GM23338 (cell line): ENCODE data around the gene CAMTA1. TPM values are rescaled to one million over a fixed set of nuclear protein-coding genes. Genes with fewer than 3 reads are reported as not detected.

Experiments used
- ATAC-seq: fragments of 200-7000 bp; cut with Tn5 transposase; 3 replicates; pipeline ENCODE4 v1.9.1; 2020
- DNase-seq: peaks from one replicate; pipeline ENCODE4 v3.0.0-alpha.2; 2015; ENCODE audit warnings: low spot score
- H2AFZ ChIP-seq: fragments of 200-600 bp; sonication (generic); 2 replicates; pipeline ENCODE4 v1.8.0; 2016; ENCODE audit warnings: antibody characterized with exemption, mild to moderate bottlenecking, moderate library complexity
- H3F3A ChIP-seq: fragments of 200-600 bp; sonication (generic); replicated peaks from 2 replicates; pipeline ENCODE4 v1.8.0; 2017; ENCODE audit warnings: antibody characterized with exemption, mixed run types, low read depth
- H3K27ac ChIP-seq: fragments of 200-600 bp; sonication (generic); 2 replicates; pipeline ENCODE4 v1.6.1; 2016; ENCODE audit warnings: low read depth
- H3K27me3 ChIP-seq: fragments of 200-600 bp; sonication (generic); 2 replicates; pipeline ENCODE4 v1.8.0; 2016; ENCODE audit warnings: mild to moderate bottlenecking, mixed run types, moderate library complexity; ENCODE audit not compliant: insufficient read depth
- H3K36me3 ChIP-seq: fragments of 200-600 bp; sonication (generic); 2 replicates; pipeline ENCODE4 v1.8.0; 2016; ENCODE audit warnings: mild to moderate bottlenecking; ENCODE audit not compliant: insufficient read depth
- H3K4me1 ChIP-seq: fragments of 200-600 bp; sonication (generic); 2 replicates; pipeline ENCODE4 v1.8.0; 2016; ENCODE audit warnings: mild to moderate bottlenecking, moderate library complexity; ENCODE audit not compliant: insufficient read depth
- H3K4me2 ChIP-seq: fragments of 200-600 bp; sonication (generic); 2 replicates; pipeline ENCODE4 v1.7.1; 2017; ENCODE audit warnings: mixed run types
- H3K4me3 ChIP-seq: fragments of 200-600 bp; sonication (generic); 2 replicates; pipeline ENCODE4 v1.6.1; 2016; ENCODE audit warnings: mixed run types
- H3K79me2 ChIP-seq: fragments of 200-600 bp; sonication (generic); replicated peaks from 2 replicates; pipeline ENCODE4 v1.8.0; 2017; ENCODE audit warnings: mild to moderate bottlenecking; ENCODE audit not compliant: insufficient read depth
- H3K9me2 ChIP-seq: fragments of 200-600 bp; sonication (generic); 2 replicates; pipeline ENCODE4 v1.8.0; 2017; ENCODE audit not compliant: insufficient read depth
- H4K20me1 ChIP-seq: fragments of 200-600 bp; sonication (generic); replicated peaks from 2 replicates; pipeline ENCODE4 v1.8.0; 2017; ENCODE audit warnings: mild to moderate bottlenecking; ENCODE audit not compliant: insufficient read depth
- H3K27ac Mint-ChIP-seq: 2 replicates; pipeline ENCODE4 v1.8.0; 2020; ENCODE audit warnings: inconsistent platforms, mild to moderate bottlenecking, moderate library complexity, mixed read lengths
- H3K27me3 Mint-ChIP-seq: 3 replicates; pipeline ENCODE4 v1.8.0; 2022; ENCODE audit warnings: low read depth, mild to moderate bottlenecking, moderate library complexity, mixed read lengths, inconsistent platforms; ENCODE audit not compliant: insufficient read depth, poor library complexity
- H3K36me3 Mint-ChIP-seq: 3 replicates; pipeline ENCODE4 v1.8.0; 2021; ENCODE audit warnings: low read depth, mild to moderate bottlenecking, inconsistent platforms, moderate library complexity, mixed read lengths
- H3K4me1 Mint-ChIP-seq: 3 replicates; pipeline ENCODE4 v1.8.0; 2020; ENCODE audit warnings: mild to moderate bottlenecking, inconsistent platforms, mixed read lengths
- H3K4me3 Mint-ChIP-seq: 3 replicates; pipeline ENCODE4 v1.8.0; 2021; ENCODE audit warnings: moderate library complexity, mild to moderate bottlenecking, inconsistent platforms, mixed read lengths
- H3K9me3 Mint-ChIP-seq: 3 replicates; pipeline ENCODE4 v1.8.0; 2020; ENCODE audit warnings: moderate library complexity, mild to moderate bottlenecking, inconsistent platforms, mixed read lengths
- CREB1 ChIP-seq: fragments of 250-450 bp; sonication (Bioruptor Pico); IDR thresholded peaks from 2 replicates; pipeline ENCODE4 v1.5.0; 2020; ENCODE audit warnings: low read depth, mild to moderate bottlenecking, moderate library complexity
- CTCF ChIP-seq, 2 experiments: fragments of 200-600 bp in 1 of 2; sonication (generic) in 1 of 2; conservative IDR thresholded peaks; 2 replicates each; pipeline versions ENCODE4 v1.5.1 to v1.6.1; 2016 to 2017; ENCODE audit warnings: antibody characterized with exemption in 2 of 2, low read depth in 2 of 2, mild to moderate bottlenecking in 2 of 2, moderate library complexity in 1 of 2
- ETS1 ChIP-seq: IDR thresholded peaks from 2 replicates; pipeline ENCODE4 v1.6.1; 2016; ENCODE audit warnings: antibody characterized with exemption
- EZH2 ChIP-seq: fragments of 200-600 bp; sonication (generic); IDR thresholded peaks from one replicate; pipeline ENCODE4 v1.8.0; 2017; ENCODE audit warnings: antibody characterized with exemption, mild to moderate bottlenecking, low read depth; ENCODE audit not compliant: unreplicated experiment
- EZH2phosphoT487 ChIP-seq: fragments of 200-600 bp; sonication (generic); IDR thresholded peaks from one replicate; pipeline ENCODE4 v1.8.1; 2018; ENCODE audit warnings: antibody characterized with exemption; ENCODE audit not compliant: unreplicated experiment
- JUNB ChIP-seq: IDR thresholded peaks from one replicate; pipeline ENCODE4 v1.6.1; 2016; ENCODE audit warnings: antibody characterized with exemption; ENCODE audit not compliant: unreplicated experiment
- NANOG ChIP-seq: IDR thresholded peaks from 2 replicates; pipeline ENCODE4 v1.6.1; 2016; ENCODE audit warnings: antibody characterized with exemption, borderline replicate concordance
- POLR2AphosphoS5 ChIP-seq: IDR thresholded peaks from 2 replicates; pipeline ENCODE4 v1.6.1; 2016; ENCODE audit warnings: antibody characterized with exemption, low read depth
- REST ChIP-seq: IDR thresholded peaks from one replicate; pipeline ENCODE4 v1.6.1; 2018; ENCODE audit warnings: antibody characterized with exemption; ENCODE audit not compliant: unreplicated experiment
- STAT1 ChIP-seq: IDR thresholded peaks from one replicate; pipeline ENCODE4 v1.6.1; 2016; ENCODE audit warnings: antibody characterized with exemption; ENCODE audit not compliant: unreplicated experiment
- ZNF114 ChIP-seq: fragments of 250-450 bp; sonication (Bioruptor Pico); IDR thresholded peaks from 2 replicates; pipeline ENCODE4 v1.5.0; 2020; ENCODE audit warnings: mild to moderate bottlenecking, moderate library complexity
- ZNF331 ChIP-seq: fragments of 250-450 bp; sonication (Bioruptor Pico); IDR thresholded peaks from 2 replicates; pipeline ENCODE4 v1.5.0; 2020; ENCODE audit warnings: low read depth, mild to moderate bottlenecking, moderate library complexity
- ZNF462 ChIP-seq: fragments of 250-450 bp; sonication (Bioruptor Pico); IDR thresholded peaks from 2 replicates; pipeline ENCODE4 v1.5.0; 2020; ENCODE audit warnings: mild to moderate bottlenecking, moderate library complexity
- polyA plus RNA-seq: library from polyadenylated mRNA; unstranded; fragments of >200 nt; fragmentation: Nextera tagmentation; extraction: Ambion mirVana; gene quantifications from 2 replicates; pipeline ENCODE4 v1.2.1, GENCODE V29; 2016
- total RNA-seq: library from RNA; depleted of rRNA; stranded (reverse); fragments of >200 nt; shearing (Covaris generic); gene quantifications from 2 replicates; pipeline ENCODE4 v1.2.3, GENCODE V29; 2014

The CAMTA1 gene
- total and polyA plus RNA-seq, 2 experiments from 2014 or later, result 115 to 519 TPM

- H3K79me2 ChIP-seq, result no peaks in the 10 kb centered on the region
- TF ChIP-seq CREB1 (CRISPR knock-in tag), result no peak
- no peak for TF ChIP-seq EZH2
- no peak for TF ChIP-seq STAT1
- TF ChIP-seq ZNF331 (CRISPR knock-in tag), result no peak
- TF ChIP-seq ZNF462 (CRISPR knock-in tag), result no peak
- TF ChIP-seq POLR2AphosphoS5, result no peak
- TF ChIP-seq JUNB, result no peak
- TF ChIP-seq ETS1, result no peak
- TF ChIP-seq REST, result no peak
- no peak for TF ChIP-seq NANOG
- TF ChIP-seq CTCF (conservative IDR thresholded peaks at IDR 0.05; ENCODE audit: low read depth in 2 of 2), result no peak
- no peak for TF ChIP-seq EZH2phosphoT487
- no peak for TF ChIP-seq ZNF114 (CRISPR knock-in tag)
- H3K4me2 ChIP-seq, result no peak overlapping the region
- Mint-ChIP-seq H3K27me3 (peaks cover 5% of the 10 kb centered on the region), H3K36me3 (peaks cover 1% of the 10 kb centered on the region; the same call in 1 of the 3 replicates), H3K9me3 (no peaks in the 10 kb centered on the region), H3K4me3 (no peak overlapping the region), H3K4me1 (peaks cover 20% of the 10 kb centered on the region), H3K27ac (no peak overlapping the region)
- no peaks in the 10 kb centered on the region for H3K36me3 ChIP-seq
- no peaks in the 10 kb centered on the region for H3K4me1 ChIP-seq
- no peaks in the 10 kb centered on the region for H3F3A ChIP-seq
- H3K9me2 ChIP-seq, result no peaks in the 10 kb centered on the region
- no peaks in the 10 kb centered on the region for H4K20me1 ChIP-seq
- no peak for DNase-seq
- H3K27me3 ChIP-seq, result no peaks in the 10 kb centered on the region
- no peak for ATAC-seq
- H2AFZ ChIP-seq, result no peak overlapping the region
- no peak overlapping the region for H3K4me3 ChIP-seq
- H3K27ac ChIP-seq, result no peak overlapping the region
Measured at GRCh38 chr1:6985549-6986276, 200.5 kb downstream of the CAMTA1 start.
